ENCODE results near the gene ERO1B.
"Not testable (repeated sequence)": the region's sequence is repeated elsewhere in the genome, so short reads cannot be mapped to it uniquely, and the experiment has no call there.

The ERO1B gene, protein sequence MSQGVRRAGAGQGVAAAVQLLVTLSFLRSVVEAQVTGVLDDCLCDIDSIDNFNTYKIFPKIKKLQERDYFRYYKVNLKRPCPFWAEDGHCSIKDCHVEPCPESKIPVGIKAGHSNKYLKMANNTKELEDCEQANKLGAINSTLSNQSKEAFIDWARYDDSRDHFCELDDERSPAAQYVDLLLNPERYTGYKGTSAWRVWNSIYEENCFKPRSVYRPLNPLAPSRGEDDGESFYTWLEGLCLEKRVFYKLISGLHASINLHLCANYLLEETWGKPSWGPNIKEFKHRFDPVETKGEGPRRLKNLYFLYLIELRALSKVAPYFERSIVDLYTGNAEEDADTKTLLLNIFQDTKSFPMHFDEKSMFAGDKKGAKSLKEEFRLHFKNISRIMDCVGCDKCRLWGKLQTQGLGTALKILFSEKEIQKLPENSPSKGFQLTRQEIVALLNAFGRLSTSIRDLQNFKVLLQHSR

DNA sequence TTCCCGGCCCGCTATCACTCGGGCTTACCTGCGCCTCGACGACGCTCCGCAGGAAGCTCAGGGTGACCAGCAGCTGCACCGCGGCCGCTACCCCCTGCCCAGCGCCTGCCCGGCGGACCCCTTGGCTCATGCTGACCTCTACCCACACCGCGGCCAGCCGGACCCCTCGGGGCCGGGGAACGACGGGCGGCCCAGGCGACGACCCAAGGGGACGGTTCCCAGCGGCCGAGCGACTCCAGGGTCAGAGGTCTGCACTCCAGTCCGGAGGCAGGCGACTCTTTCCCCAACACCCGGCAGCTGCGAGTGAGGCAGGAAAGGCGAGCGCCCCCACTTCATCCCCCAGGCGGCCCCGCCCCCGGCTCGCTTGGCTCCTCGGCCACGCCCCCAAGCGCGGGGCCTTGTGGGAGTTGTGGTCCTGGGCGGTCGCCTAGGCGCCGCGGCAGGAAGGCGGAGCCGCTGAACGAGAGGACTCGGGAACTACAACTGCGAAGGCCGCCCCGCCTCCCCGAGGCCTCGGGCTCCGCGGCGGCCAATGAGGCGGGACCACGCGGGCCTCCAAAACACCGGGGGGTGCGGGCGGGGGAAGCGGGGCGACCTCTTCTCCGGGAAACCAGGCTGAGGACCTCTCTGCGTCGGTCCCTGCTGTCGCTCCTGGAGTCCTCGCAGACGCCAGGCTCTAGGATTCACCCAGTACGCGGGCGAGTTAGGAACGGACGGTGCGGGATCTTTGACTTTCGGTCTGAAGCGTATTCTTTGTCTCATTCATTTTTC lies at the start of gene ERO1B:
ERO1B (minus strand) TSS at position 305 of the 771 bp plus-strand sequence; CDS start at position 130, 175 bp downstream.
- H3K27ac Mint-ChIP-seq, result peak within 1 kb of the TSS; percentile 84
- H3K4me1 Mint-ChIP-seq (ENCODE audit: low read depth), result peaks cover 53% of the 10 kb centered on the region
- no peaks in the 10 kb centered on the region for H3K9me3 Mint-ChIP-seq
- peak within 1 kb of the TSS; percentile 90 for H3K4me3 Mint-ChIP-seq
- peaks cover 5% of the 10 kb centered on the region for H3K36me3 Mint-ChIP-seq (ENCODE audit: low read depth)
- no peaks in the 10 kb centered on the region for H3K27me3 Mint-ChIP-seq

DNA sequence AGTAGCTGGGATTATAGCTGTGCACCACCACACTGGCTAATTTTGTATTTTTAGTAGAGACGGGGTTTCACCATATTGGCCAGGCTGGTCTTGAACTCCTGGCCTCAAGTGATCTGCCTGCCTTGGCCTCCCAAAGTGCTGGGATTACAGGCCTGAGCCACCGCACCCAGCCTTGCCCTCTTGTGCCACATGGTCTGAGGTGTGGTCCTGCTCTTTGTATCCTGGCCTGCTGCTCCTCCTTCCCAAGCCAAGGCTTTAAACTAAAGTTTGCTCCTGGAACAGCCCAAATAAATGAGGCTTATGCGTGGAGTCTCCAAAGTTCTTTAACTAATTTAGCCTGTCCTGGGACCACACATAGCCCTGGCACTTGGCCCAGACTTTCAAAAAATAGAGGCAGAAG lies 49.7 kb upstream of the ERO1B start:
- H3K4me3 Mint-ChIP-seq; H3K36me3 Mint-ChIP-seq (ENCODE audit: low read depth); H3K9me3 Mint-ChIP-seq; H3K27me3 Mint-ChIP-seq; H3K27ac Mint-ChIP-seq; H3K4me1 Mint-ChIP-seq (ENCODE audit: low read depth): not testable (repeated sequence)

DNA sequence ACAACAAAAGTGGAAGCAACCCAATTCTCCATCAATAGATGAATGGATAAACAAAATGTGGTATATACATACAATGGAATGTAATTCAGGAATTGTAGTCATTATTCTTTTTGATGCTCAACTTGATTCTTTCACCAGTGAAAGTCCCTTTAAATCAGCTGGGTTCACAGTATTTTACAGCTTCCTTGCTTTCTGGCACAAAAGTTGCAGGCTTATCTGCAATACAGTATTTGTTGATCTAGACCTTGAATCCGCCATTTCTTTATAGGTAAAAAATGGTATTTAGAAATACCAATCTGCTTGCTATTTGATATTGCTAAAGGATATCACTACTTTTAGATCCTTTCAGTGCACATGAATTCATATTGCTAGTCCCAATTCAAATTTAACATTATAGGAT lies 44.7 kb upstream of the ERO1B start:
- Mint-ChIP-seq H3K4me1 (ENCODE audit: low read depth) (no peaks in the 10 kb centered on the region), H3K9me3 (peaks cover 22% of the 10 kb centered on the region), H3K36me3 (ENCODE audit: low read depth) (peaks cover 10% of the 10 kb centered on the region), H3K4me3 (no peak overlapping the region), H3K27me3 (peaks cover 3% of the 10 kb centered on the region), H3K27ac (no peak overlapping the region)

DNA sequence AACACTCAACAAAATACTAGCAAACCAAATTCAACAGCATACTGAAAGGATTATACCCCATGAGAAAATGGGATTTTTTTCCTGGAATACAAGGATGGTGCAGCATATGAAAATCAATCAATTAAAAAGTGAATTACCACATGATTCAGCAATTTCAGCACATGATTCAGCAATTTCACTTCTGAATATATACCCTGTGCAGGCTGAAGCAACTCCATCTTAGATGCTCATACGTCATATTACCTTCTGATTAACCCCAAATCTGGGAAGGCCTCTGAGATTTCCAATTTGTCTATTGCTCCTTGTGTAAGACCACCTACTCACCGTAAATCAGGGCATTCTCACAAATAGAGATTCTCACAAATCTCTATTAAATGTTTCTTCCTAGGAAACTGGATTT lies 43.8 kb upstream of the ERO1B start:
- Mint-ChIP-seq H3K4me1 (ENCODE audit: low read depth) (no peaks in the 10 kb centered on the region), H3K27ac (no peak overlapping the region), H3K9me3 (peaks cover 22% of the 10 kb centered on the region), H3K4me3 (no peak overlapping the region), H3K27me3 (peaks cover 9% of the 10 kb centered on the region), H3K36me3 (ENCODE audit: low read depth) (peaks cover 10% of the 10 kb centered on the region)

DNA sequence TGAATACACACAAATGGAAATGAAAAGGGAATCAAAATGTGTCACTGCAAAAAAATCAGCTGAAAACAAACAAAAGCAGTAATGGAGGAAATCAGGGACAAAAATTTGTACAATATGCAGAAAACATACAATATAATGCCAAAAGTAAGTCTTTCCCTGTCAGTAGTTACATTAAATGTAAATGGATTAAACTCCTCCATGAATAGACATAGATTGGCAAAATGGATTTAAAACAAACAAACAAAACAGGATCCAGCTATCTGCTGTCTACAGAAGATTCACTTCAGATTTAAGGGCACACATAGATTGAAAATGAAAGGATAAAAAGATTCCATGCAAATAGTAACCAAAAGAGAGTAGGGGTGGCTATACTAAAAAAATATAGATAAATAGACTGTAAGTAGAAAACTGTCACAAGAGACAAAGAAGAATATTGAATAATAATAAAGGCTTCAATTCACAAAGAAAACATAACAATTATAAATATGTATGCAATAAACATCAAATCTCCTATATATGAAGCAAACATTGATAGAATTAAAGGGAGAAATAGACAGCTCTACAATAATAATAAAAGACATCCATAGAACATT lies 42.2 kb upstream of the ERO1B start:
- Mint-ChIP-seq H3K9me3 (peaks cover 22% of the 10 kb centered on the region), H3K36me3 (ENCODE audit: low read depth) (peaks cover 10% of the 10 kb centered on the region), H3K4me3 (no peak overlapping the region), H3K4me1 (ENCODE audit: low read depth) (no peaks in the 10 kb centered on the region), H3K27me3 (peaks cover 9% of the 10 kb centered on the region), H3K27ac (no peak overlapping the region)

DNA sequence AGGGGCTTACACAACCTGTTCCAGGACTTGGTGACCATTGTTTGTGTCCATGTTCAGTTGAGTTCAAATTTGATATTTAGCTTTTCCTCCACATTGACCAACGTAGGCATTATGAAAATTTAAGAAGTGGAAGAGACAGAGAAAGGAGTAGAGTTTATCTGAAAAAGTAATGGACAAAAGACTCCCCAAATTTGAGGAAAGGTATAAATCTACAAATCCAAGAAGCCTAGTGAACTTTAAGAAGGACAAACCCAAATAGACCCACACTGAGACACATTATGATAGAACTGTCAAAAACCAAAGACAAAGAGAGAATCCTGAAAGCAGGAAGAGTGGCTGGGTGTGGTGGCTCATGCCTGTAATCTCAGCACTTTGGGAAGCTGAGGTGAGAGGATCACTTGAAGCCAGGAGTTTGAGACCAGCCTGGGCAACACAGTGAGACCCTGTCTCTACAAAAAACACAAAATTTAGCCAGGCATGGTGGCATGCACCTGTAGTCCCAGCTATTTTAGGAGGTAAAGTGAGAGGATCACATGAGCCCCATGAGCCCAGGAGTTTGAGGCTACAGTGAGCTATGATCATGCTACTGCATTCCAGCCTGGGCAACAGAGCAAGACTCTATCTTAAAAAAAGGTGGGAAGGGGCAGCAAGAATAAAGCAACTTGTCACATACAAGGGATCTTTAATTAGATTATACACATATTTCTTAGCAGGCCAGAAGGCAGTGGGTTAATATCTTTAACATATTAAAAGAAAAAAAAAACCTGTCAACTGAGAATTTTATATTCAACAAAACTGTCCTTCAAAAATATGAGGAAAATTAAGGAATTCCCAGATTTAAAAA lies 41.0 kb upstream of the ERO1B start:
- no peak overlapping the region for H3K4me3 Mint-ChIP-seq
- no peaks in the 10 kb centered on the region for H3K4me1 Mint-ChIP-seq (ENCODE audit: low read depth)
- H3K36me3 Mint-ChIP-seq (ENCODE audit: low read depth), result peaks cover 10% of the 10 kb centered on the region
- no peak overlapping the region for H3K27ac Mint-ChIP-seq
- peaks cover 22% of the 10 kb centered on the region for H3K9me3 Mint-ChIP-seq
- H3K27me3 Mint-ChIP-seq, result peaks cover 9% of the 10 kb centered on the region

DNA sequence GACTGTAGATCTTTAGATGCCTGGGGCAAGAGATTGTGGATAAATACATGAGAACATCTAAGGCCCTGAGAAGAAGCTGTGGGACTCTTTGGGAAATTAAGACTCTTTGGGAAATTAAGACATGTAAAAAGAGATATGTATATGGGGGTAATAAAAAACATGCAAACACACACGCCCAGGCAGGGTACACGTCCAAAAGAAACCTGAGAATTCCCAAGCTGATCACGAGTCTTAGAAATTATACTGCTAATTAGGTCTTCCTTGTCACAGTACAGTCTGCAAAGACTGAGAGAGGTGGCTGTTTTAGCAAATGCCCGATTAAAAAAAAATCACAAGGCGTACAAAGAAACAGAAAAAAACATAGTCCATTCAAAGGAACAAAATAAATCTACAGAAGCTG lies 39.3 kb upstream of the ERO1B start:
- H3K27ac Mint-ChIP-seq, result no peak overlapping the region
- peaks cover 22% of the 10 kb centered on the region for H3K9me3 Mint-ChIP-seq
- H3K36me3 Mint-ChIP-seq (ENCODE audit: low read depth), result peaks cover 10% of the 10 kb centered on the region
- no peaks in the 10 kb centered on the region for H3K4me1 Mint-ChIP-seq (ENCODE audit: low read depth)
- H3K4me3 Mint-ChIP-seq, result no peak overlapping the region
- peaks cover 9% of the 10 kb centered on the region for H3K27me3 Mint-ChIP-seq

DNA sequence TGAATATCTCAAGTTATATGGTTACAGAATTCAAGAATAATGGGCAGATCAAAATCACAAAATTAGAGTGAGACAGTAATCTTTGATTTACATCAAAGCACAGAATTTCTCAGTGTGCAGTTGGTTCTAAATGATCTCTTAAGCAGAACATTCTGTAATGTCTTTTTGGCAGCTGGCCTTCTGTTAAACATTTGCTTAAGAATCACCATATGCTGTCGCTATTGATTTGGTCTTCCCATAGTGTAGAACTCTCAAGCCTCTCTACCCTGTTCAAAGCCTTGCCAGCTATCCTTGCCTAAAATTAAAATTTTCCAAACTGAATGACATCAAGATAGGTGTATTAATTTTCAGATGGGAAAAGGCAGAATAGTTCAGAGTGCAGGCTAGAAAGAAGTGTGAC lies 38.9 kb upstream of the ERO1B start:
- peaks cover 11% of the 10 kb centered on the region for H3K27me3 Mint-ChIP-seq
- H3K4me3 Mint-ChIP-seq, result no peak overlapping the region
- H3K4me1 Mint-ChIP-seq (ENCODE audit: low read depth), result no peaks in the 10 kb centered on the region
- no peak overlapping the region for H3K27ac Mint-ChIP-seq
- H3K36me3 Mint-ChIP-seq (ENCODE audit: low read depth), result peaks cover 10% of the 10 kb centered on the region
- H3K9me3 Mint-ChIP-seq, result peaks cover 22% of the 10 kb centered on the region

DNA sequence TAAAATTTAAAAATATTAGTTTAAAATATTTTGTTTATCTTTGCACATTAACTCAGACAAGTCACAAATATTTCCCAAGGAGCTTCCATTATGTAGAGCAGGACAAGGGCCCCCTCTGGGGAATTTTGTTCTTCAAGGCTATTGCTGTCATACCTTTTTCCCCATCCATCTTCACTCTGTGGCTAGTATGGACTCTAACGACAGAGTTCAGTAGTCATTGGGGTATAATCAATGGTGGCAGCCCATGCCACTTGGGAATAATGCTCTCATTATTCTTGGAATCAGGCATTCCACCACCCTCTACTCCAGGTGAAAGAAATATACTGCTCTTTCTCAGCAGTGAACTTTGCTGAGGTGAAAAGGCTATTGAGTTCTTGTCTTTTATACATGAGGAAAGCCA lies 38.5 kb upstream of the ERO1B start:
- peaks cover 22% of the 10 kb centered on the region for H3K9me3 Mint-ChIP-seq
- H3K36me3 Mint-ChIP-seq (ENCODE audit: low read depth), result peaks cover 10% of the 10 kb centered on the region
- no peak overlapping the region for H3K4me3 Mint-ChIP-seq
- H3K4me1 Mint-ChIP-seq (ENCODE audit: low read depth), result no peaks in the 10 kb centered on the region
- peaks cover 14% of the 10 kb centered on the region for H3K27me3 Mint-ChIP-seq
- no peak overlapping the region for H3K27ac Mint-ChIP-seq

DNA sequence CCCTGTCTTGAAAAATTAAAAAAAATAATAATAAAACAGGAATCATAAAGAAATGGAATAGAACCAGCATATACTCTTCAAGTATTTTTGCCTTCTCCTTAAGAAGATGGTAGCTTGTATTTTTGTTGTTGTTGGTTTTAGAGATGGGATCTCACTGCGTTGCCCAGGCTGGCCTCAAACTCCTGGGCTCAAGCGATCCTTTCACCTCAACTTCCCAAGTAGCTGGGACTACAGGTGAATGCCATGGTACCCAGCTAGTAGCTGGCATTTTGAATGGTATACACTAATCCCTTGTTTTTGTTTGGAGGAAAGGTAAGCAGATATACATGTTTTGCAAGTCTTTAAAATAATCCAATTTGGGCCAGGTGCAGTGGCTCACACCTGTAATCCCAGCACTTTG lies 34.7 kb upstream of the ERO1B start:
- Mint-ChIP-seq H3K36me3 (ENCODE audit: low read depth) (no peaks in the 10 kb centered on the region), H3K27me3 (peaks cover 11% of the 10 kb centered on the region), H3K4me1 (ENCODE audit: low read depth) (no peaks in the 10 kb centered on the region), H3K9me3 (no peaks in the 10 kb centered on the region), H3K4me3 (no peak overlapping the region), H3K27ac (no peak overlapping the region)

DNA sequence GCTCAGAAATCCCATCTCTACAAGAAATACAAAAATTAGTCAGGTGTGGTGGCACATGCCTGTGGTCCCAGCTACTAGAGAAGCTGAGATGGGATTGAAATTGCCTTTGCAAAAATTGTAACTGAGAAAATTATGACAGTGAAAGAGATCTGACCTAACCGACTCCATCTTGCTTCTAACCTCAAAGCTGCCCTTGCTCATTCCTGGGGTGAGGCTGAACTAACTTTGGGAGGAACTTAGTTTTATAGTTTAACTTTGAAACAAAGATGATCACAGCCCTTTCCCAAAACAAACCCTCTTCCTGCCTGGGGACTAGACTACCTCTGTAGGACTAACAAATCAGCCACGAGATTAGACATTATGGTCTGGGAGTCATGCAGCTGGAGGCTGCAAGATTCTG lies 33.8 kb upstream of the ERO1B start:
- no peaks in the 10 kb centered on the region for H3K4me1 Mint-ChIP-seq (ENCODE audit: low read depth)
- peaks cover 5% of the 10 kb centered on the region for H3K27me3 Mint-ChIP-seq
- H3K9me3 Mint-ChIP-seq, result no peaks in the 10 kb centered on the region
- H3K27ac Mint-ChIP-seq, result no peak overlapping the region
- H3K36me3 Mint-ChIP-seq (ENCODE audit: low read depth), result no peaks in the 10 kb centered on the region
- H3K4me3 Mint-ChIP-seq, result no peak overlapping the region

DNA sequence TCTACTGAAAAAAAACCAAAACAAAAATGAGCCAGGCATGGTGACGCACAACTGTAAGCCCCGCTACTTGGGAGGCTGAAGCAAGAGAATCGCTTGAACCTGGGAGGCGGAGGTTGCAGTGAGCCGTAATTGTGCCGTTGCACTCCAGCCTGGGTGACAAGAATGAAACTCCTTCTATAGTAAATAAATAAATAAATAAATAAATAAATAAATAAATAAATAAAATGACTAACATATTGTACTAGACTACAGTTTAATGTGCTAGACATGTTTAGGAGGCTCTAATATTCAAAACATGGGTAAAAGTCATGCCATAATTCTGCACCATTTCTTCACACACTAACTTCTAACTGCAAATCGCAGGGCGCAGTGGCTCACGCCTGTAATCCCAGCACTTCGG lies 33.3 kb upstream of the ERO1B start:
- no peaks in the 10 kb centered on the region for H3K4me1 Mint-ChIP-seq (ENCODE audit: low read depth)
- no peaks in the 10 kb centered on the region for H3K9me3 Mint-ChIP-seq
- H3K36me3 Mint-ChIP-seq (ENCODE audit: low read depth), result no peaks in the 10 kb centered on the region
- peaks cover 5% of the 10 kb centered on the region for H3K27me3 Mint-ChIP-seq
- H3K4me3 Mint-ChIP-seq, result no peak overlapping the region
- H3K27ac Mint-ChIP-seq, result no peak overlapping the region

DNA sequence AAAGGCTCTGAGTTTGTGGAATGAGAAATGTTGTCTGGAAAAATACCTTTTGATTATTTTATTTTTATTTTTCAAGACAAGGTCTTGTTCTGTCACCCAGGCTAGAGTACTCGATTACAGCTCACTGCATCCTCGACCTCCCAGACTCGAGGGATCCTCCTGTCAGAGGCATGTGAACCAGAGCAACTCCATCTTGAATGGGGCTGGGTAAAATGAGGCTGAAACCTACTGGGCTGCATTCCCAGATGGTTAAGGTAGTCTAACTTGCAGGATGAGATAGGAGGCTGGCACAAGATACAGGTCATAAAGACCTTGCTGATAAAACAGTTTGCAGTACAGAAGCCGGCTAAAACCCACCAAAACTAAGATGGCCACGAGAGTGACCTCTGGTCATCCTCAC lies 32.3 kb upstream of the ERO1B start:
- not testable (repeated sequence) for H3K27ac Mint-ChIP-seq; H3K4me3 Mint-ChIP-seq; H3K27me3 Mint-ChIP-seq; H3K36me3 Mint-ChIP-seq (ENCODE audit: low read depth); H3K4me1 Mint-ChIP-seq (ENCODE audit: low read depth); H3K9me3 Mint-ChIP-seq

DNA sequence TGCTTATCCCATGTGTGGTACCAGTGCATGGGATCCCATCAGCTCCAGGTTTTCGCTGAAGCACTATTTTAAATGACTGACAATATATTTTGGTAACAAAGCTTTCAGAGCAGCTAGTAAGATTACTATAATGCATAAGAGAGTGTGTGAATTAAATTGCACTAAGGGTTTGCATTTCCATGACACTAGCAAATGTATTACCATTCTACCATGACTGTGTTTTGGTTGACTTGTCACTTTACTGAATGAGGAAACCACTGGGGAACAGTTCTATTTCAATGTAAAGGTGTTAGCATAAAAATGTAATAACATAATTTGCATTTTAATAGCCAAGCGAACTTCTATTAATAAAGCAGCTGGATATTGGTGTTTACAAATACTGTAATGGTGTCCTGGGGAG lies 31.7 kb upstream of the ERO1B start:
- no peaks in the 10 kb centered on the region for H3K9me3 Mint-ChIP-seq
- H3K4me3 Mint-ChIP-seq, result no peak overlapping the region
- no peak overlapping the region for H3K27ac Mint-ChIP-seq
- no peaks in the 10 kb centered on the region for H3K36me3 Mint-ChIP-seq (ENCODE audit: low read depth)
- H3K4me1 Mint-ChIP-seq (ENCODE audit: low read depth), result no peaks in the 10 kb centered on the region
- peaks cover 5% of the 10 kb centered on the region for H3K27me3 Mint-ChIP-seq

Measured in stimulated activated naive CD8-positive, alpha-beta T cell treated with anti-CD3 and anti-CD28 coated beads, Interleukin-15, Interleukin-2, amounts not matched to agents 100 ng/mL and 50 ng/mL, for 24 hours (primary cell).